ENCODE measurements around the gene GJC2.

Gene GJC2

DNA sequence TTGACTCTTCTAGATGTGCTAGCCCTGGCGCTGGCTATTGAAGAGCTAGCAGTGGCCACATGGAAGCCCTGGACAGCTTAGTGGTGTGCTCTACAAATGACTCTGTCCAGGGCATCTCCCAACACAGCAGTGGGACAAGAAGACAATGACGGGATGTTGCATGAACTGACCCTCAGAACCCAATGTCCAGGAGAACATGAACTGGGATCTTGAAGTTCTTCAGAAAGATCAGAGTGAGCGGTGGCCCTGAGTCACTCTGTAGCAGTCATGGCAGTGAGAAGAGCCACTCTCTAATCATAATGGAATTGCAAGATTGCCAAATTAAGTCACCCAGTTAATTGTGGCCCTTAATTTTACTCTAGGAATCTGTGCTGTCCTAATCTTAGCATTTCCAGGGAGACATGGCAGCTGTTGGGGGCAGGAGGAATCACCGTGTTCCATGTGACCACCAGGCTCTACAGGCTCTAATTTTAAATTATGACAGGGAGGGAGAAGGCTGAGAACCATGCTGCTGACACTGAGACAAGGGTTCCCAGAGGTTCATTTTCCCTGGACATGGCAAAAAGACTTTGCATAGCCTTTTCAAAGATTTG lies 47.9 kb downstream of the GJC2 start:
- no peak for DNase-seq

DNA sequence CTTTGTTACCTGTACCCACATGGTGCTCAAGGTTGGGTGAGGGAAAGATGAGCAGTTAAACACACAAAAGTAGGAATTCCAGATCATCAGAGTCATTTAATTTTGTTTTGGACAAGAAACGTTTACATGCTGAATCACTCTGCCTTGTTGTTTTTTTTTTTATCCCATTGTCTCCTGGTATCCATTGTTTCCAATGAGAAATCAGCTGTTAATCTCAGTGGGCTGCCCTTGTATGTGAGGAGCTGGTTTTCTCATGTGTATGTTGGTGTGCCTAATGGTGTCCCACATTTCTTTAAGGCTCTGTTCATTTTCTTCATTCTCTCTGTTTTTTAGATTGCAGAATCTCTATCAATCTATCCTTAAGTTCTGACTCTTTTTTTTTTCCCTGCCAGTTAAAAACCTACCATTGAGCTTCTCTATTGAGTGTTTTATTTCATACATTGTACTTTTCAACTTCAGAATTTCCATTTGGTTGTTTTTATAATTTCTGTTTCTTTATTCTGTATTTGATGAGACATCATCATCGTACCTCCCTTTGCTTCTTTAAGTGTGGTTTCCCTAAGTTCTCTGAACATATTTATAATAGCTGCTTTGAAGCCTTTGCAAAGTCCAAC lies 49.4 kb downstream of the GJC2 start:
- DNase-seq, result no peak

DNA sequence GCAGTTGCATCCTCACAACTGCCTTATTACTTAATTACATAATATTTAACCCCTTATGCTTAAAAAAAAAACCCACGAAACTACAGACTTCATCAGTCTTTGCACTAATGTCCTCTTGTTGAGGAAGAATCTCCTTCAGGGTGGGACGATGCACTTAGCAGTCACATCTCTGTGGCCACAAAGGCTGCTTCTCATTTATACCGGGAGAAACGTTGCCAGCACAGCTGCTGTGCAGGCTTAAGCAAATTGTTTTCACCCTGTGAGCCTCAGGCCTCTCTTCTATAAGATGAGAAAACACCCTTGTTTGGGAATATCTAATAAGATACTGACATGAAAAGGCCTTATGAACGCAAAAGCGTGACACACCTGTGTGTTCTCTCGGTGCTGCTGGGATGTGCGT lies 55.2 kb downstream of the GJC2 start:
- no peak for DNase-seq

DNA sequence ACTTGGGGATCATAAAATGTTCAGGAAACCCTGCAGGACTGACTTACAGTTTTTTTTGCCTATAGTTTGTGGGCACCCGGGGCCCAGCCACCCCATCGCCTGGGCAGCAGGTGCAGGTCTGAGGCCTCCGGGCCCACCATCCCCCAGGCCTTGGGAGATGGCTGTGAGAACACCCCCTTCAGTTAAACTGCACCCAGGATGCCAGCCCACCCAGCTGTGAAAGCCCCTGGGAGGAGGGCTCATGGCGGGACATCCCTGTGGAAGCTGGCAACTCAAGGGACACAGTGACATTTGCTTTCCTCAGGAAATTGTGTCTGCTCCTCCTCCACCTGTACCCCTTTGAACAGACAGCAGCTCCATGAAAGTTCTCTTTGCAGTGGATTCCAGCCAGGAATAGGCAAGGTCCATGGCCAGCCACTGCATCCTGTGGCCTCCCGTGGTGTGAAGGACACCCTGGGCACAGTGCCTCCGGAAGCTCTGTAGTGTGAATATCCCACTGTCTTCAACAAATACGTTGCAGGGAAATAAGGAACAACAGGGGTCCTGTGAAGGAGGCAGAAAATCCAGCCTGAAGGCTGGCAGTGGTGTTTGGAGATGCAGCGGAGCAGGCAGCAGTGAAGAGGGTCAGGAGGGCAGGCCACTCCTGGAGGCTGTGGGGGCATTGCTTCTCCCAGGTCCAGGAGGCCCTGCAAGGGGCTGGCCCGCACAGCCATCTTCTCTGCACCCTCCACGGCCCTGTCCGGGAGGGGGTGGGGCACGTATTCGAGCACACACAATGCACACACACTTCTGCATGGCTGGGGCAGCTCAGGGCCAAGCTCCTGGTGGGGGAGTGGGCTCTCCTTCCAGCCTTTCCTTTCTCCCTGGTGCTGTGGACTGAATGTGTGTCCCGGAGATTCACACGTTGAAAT lies 56.1 kb downstream of the GJC2 start:
- DNase-seq, result no peak

DNA sequence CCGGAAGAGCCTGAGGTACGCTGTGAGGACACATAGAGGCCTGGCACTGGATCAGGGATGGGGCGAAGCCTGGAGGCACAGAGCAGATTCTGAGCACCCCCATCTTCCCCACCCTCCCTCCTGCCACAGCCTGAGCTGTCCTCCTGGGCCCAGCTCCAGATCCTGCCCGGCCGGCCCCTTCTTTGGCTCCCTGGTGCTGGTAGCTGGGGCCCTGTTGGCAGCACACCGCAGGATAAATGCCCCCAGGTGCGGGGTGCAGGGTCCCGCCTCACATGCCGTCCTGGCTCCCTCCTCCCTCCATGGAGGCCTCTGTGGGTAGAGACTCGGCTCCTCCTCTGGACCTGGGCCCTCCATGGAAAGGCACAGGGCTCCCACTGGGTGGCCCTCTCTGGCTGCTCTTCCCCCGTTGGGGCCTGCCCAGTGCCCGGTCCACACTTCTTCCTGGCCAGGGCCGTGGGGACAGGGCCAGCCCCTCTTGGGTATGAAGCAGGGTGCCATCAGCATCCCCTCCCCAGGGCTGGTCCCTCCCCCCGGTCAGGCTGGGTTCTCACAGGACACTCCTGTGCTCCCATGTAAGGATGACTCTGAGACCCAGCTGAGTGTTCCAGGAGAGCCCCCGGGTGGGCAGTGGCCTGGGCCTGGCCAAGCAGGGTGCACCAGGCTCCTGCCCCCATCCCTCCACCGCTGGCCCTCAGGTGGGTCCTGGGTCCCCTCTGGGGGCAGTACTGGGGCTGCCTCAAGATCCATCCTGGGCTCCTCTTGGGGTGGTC lies 57.0 kb downstream of the GJC2 start:
- no peak for DNase-seq

DNA sequence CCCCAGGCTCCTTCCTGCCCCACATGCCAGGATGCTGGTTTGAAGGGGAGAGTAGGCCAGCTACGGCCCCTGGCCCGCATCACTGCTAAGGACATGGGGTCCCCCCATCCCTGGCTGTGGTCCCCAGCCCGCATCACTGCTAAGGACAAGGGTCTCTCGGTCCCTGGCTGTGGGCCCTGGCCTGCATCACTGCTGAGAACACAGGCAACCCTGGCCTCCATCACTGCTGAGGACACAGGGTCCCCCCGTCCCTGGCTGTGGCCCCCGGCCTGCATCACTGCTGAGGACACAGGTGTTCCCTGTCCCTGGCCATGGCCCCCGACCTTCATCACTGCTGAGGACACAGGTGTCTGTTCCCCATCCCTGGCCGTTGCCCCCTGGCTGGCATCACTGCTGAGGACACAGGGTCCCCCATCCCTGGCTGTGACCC lies 57.7 kb downstream of the GJC2 start:
- DNase-seq, result no peak

DNA sequence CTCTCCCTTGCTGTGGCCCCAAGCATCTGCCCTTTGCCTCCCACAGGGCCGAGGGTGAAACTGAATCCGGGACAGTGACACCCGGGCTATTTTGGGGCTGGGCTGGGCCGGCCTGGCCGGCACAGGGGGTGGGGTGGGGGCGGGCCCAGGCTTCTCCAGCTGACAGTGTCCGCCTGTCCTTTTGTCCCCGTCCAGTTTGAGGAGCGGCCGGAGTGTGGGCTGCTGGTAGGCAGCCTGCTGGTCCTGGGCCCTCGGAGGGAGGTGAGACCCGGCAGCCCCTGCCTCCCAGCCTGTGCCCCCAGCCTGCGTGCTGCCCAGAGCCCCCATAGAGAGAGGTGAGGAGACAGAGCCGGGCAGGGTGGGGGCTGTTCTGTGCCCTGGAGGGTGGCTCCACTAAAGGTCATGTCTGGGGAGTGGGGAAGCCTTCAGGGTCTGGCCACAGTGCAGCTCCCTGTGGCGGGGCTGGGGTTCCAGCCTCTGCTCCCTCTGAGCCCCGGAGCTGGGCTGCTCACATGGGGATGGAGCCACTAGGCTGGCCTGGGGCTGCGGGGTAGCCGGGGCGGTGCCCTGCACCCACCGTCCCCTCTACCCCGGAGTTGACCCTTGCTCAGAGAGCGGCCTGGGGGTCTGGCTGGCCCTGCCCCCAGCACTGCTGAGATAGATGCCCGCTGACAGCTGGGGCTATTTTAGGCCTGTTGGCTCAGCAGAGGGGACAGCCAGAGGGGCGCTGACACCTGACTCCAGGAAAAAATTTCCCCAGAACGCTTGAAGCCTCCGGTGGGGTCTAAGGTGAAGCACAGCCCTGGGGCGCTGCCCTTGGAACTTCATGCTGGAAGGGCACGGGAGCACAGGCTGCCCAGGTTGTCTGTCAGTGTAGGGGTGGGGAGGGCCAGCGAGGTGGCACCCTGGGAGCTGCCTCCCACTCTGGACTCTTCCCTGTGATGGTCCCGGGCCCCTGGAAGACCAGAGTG lies 58.4 kb downstream of the GJC2 start, which contains the start of gene OBSCN:
OBSCN (plus strand) TSS at position 194 of the 971 bp plus-strand sequence. CDS start 3,740 bp downstream, outside the sequence.
- no peak for DNase-seq

DNA sequence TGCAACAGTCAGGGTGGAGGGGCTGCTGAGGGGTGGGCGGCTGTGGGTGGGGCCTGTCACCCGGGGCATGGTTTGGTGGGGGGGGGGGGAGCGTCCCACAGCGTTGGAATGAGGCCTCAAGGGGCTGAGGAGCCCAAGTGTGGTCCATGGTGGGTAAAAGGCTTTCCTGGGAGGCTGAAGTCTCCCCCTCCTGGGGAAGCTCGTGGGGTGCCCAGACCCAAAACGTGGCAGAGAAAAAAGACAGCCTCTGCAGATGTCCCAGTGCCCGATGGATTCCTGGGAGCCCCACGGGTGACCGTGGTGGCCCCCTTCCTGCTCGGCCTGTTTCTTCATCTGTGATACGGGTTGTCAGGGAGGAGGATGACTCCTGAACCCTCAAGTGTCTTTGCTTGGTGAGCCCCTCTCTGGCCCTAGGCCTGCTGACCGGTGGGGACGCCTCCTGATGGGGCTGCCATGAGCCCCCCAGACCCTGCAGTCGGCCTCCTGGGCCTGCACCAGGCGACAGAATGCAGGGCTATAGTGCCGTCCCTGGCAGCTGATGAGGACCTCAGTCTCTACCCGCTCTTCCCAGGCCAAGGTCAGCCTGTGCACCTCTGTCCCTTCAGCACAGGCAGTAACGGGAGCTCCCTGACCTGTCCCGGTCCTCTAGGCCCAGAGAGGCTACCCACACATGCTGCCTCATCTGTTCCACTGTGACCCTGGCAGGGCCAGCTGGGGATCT lies 59.3 kb downstream of the GJC2 start:
- DNase-seq, result no peak

Measured in NCI-H2029 (cell line).